ENCODE measurements around the gene SLC35F6.

- TF ChIP-seq, protein P1, sequence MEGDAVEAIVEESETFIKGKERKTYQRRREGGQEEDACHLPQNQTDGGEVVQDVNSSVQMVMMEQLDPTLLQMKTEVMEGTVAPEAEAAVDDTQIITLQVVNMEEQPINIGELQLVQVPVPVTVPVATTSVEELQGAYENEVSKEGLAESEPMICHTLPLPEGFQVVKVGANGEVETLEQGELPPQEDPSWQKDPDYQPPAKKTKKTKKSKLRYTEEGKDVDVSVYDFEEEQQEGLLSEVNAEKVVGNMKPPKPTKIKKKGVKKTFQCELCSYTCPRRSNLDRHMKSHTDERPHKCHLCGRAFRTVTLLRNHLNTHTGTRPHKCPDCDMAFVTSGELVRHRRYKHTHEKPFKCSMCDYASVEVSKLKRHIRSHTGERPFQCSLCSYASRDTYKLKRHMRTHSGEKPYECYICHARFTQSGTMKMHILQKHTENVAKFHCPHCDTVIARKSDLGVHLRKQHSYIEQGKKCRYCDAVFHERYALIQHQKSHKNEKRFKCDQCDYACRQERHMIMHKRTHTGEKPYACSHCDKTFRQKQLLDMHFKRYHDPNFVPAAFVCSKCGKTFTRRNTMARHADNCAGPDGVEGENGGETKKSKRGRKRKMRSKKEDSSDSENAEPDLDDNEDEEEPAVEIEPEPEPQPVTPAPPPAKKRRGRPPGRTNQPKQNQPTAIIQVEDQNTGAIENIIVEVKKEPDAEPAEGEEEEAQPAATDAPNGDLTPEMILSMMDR (IDR thresholded peaks at IDR 0.05), result no peak
- TF ChIP-seq POLR2A (IDR thresholded peaks at IDR 0.05) (no peak), POLR2AphosphoS5 (IDR thresholded peaks at IDR 0.05) (no peak)
Measured at GRCh38 chr2:26807788-26808460, 43.8 kb downstream of the SLC35F6 start.
